Liver (tissue), 9 donors: ENCODE measurements around the gene RABEP1. TPM values are rescaled to one million over a fixed set of nuclear protein-coding genes. Genes with fewer than 3 reads are reported as not detected.
"Not testable (repeated sequence)": the region's sequence is repeated elsewhere in the genome, so short reads cannot be mapped to it uniquely, and the experiment has no call there.

Experiments used
- DNase-seq: peaks from one replicate; pipeline ENCODE4 v3.0.0-alpha.2; 2017; ENCODE audit warnings: low spot score
- H3K27ac ChIP-seq, 2 donors: one replicate each; pipeline ENCODE4 v1.7.0; 2013; ENCODE audit warnings: inconsistent platforms in 2 of 2, low read length in 2 of 2, control low read depth in 1 of 2, low read depth in 1 of 2, mild to moderate bottlenecking in 1 of 2
- H3K27me3 ChIP-seq, 4 donors: one replicate each; pipeline versions ENCODE4 v1.6.1 to v1.7.0; 2013; ENCODE audit warnings: low read length in 3 of 4, inconsistent platforms in 1 of 4, mild to moderate bottlenecking in 1 of 4, moderate library complexity in 1 of 4; ENCODE audit not compliant: control insufficient read depth in 4 of 4, insufficient read depth in 4 of 4
- H3K36me3 ChIP-seq, 4 donors: one replicate each; pipeline versions ENCODE4 v1.6.1 to v1.7.0; 2013; ENCODE audit warnings: low read length in 3 of 4, mild to moderate bottlenecking in 3 of 4, low read depth in 1 of 4, moderate library complexity in 1 of 4; ENCODE audit not compliant: control insufficient read depth in 4 of 4, insufficient read depth in 3 of 4
- H3K4me1 ChIP-seq, 4 donors: one replicate each; pipeline versions ENCODE4 v1.6.1 to v1.7.0; 2013; ENCODE audit warnings: low read length in 3 of 4, mild to moderate bottlenecking in 3 of 4, moderate library complexity in 1 of 4; ENCODE audit not compliant: control insufficient read depth in 4 of 4, insufficient read depth in 4 of 4
- H3K4me3 ChIP-seq, 3 donors: one replicate each; pipeline versions ENCODE4 v1.6.1 to v1.7.0; 2013; ENCODE audit warnings: low read length in 3 of 3, control low read depth in 1 of 3, low read depth in 1 of 3, mild to moderate bottlenecking in 1 of 3
- H3K9ac ChIP-seq, 2 donors: one replicate each; pipeline ENCODE4 v1.7.0; 2013; ENCODE audit warnings: low read length in 2 of 2, mild to moderate bottlenecking in 2 of 2, moderate library complexity in 2 of 2, control low read depth in 1 of 2, low read depth in 1 of 2
- H3K9me3 ChIP-seq, 4 donors: one replicate each; pipeline versions ENCODE4 v1.6.1 to v1.7.0; 2013; ENCODE audit warnings: low read length in 3 of 4; ENCODE audit not compliant: control insufficient read depth in 4 of 4
- FOXA1 ChIP-seq: IDR thresholded peaks from 2 replicates; pipeline ENCODE4 v1.6.1; 2016; ENCODE audit warnings: antibody characterized with exemption
- GABPA ChIP-seq, 2 donors: IDR thresholded peaks in 1 of 2; conservative IDR thresholded peaks in 1 of 2; 2 replicates each; pipeline ENCODE4 v1.6.1; 2016; ENCODE audit warnings: antibody characterized with exemption in 2 of 2, mild to moderate bottlenecking in 1 of 2, moderate library complexity in 1 of 2
- HNF4A ChIP-seq, 2 donors: conservative IDR thresholded peaks; 2 replicates each; pipeline ENCODE4 v1.6.1; 2016; ENCODE audit warnings: antibody characterized with exemption in 2 of 2, mild to moderate bottlenecking in 2 of 2
- HNF4G ChIP-seq: IDR thresholded peaks from 2 replicates; pipeline ENCODE4 v1.6.1; 2016; ENCODE audit warnings: antibody characterized with exemption
- JUND ChIP-seq, 2 donors: IDR thresholded peaks; 2 replicates each; pipeline ENCODE4 v1.6.1; 2016; ENCODE audit warnings: antibody characterized with exemption in 2 of 2
- MAX ChIP-seq: IDR thresholded peaks from 2 replicates; pipeline ENCODE4 v1.6.1; 2016; ENCODE audit warnings: antibody characterized with exemption
- RXRA ChIP-seq, 2 donors: IDR thresholded peaks; 2 replicates each; pipeline ENCODE4 v1.6.1; 2017 to 2018; ENCODE audit warnings: antibody characterized with exemption in 2 of 2, mild to moderate bottlenecking in 1 of 2
- SP1 ChIP-seq: IDR thresholded peaks from 2 replicates; pipeline ENCODE4 v1.6.1; 2018; ENCODE audit warnings: antibody characterized with exemption, mild to moderate bottlenecking
- TAF1 ChIP-seq: conservative IDR thresholded peaks from 2 replicates; pipeline ENCODE4 v1.6.1; 2016; ENCODE audit warnings: antibody characterized with exemption, mild to moderate bottlenecking
- YY1 ChIP-seq: IDR thresholded peaks from 2 replicates; pipeline ENCODE4 v1.6.1; 2016; ENCODE audit warnings: antibody characterized with exemption, mild to moderate bottlenecking
- ZBTB33 ChIP-seq: IDR thresholded peaks from 2 replicates; pipeline ENCODE4 v1.6.1; 2016; ENCODE audit warnings: antibody characterized with exemption
- WGBS: extraction: QIAGEN DNeasy Blood & Tissue Kit; methylation state at CpG from one replicate; pipeline ENCODE4 v1.1.7; 2013; 5-methylcytosine and 5-hydroxymethylcytosine counted together
- polyA plus RNA-seq, 2 donors: library from polyadenylated mRNA; stranded (reverse) in 1 of 2; unstranded in 1 of 2; fragments of 200-250 nt in 1 of 2; fragments of >200 nt in 1 of 2; fragmentation: Nextera tagmentation in 1 of 2; extraction: Ambion mirVana in 1 of 2; gene quantifications; one replicate each; pipeline versions ENCODE4 v1.2.1 to v1.2.3, GENCODE V29; 2013 to 2015
- total RNA-seq, 2 donors: library from RNA; depleted of rRNA; stranded (reverse); fragments of >200 nt; gene quantifications; one replicate each; pipeline ENCODE4 v1.2.3, GENCODE V29; 2014
- donor health status: healthy.
- donor health status: healthy.
- donor health status: healthy.
- donor health status: healthy.
- donor health status: healthy.

The RABEP1 gene
- total RNA-seq = 10 to 100 TPM; 21.5 to 26.6 TPM
- 10 to 100 TPM; 13.3 to 19.7 TPM for polyA plus RNA-seq

GRCh38 chr17:5281814-5282641 is at the start of gene RABEP1:
RABEP1 (plus strand) TSS chr17:5282284; CDS start chr17:5282487, 203 bp downstream.
- 1% methylated on average over 98 of the region's 98 CpGs for WGBS
- peak within 1 kb of the TSS; percentile 84 to 95 for H3K27ac ChIP-seq
- peak within 1 kb of the TSS; percentile 47 to 64 for H3K9ac ChIP-seq
- no peaks in the 10 kb centered on the region for H3K36me3 ChIP-seq
- TF ChIP-seq SP1 (no peak), GABPA (IDR thresholded peaks at IDR 0.05 in 1 of 2, conservative IDR thresholded peaks at IDR 0.05 in 1 of 2) (peak in 1 of 2 donors; percentile 11), FOXA1 (no peak), YY1 (peak; percentile 36)
- peak within 1 kb of the TSS; percentile 83 to 99 (median 87) for H3K4me3 ChIP-seq
- peak; percentile 92 for DNase-seq
- no peaks in the 10 kb centered on the region for H3K27me3 ChIP-seq
- H3K9me3 ChIP-seq = no peaks in the 10 kb centered on the region
- peaks cover 2 to 23% (median 13%) of the 10 kb centered on the region in 4 donors for H3K4me1 ChIP-seq

GRCh38 chr17:5233492-5233891 is 48.6 kb upstream of the RABEP1 start:
- not testable (repeated sequence) for H3K9me3 ChIP-seq, H3K27me3 ChIP-seq, H3K36me3 ChIP-seq, H3K9ac ChIP-seq, H3K4me3 ChIP-seq, H3K27ac ChIP-seq, DNase-seq, H3K4me1 ChIP-seq
- 90% methylated on average over 7 of the region's 7 CpGs for WGBS

- DNase-seq = no peak
- TF ChIP-seq TAF1 = no peak
- TF ChIP-seq MAX = no peak
- TF ChIP-seq FOXA1 = no peak
- TF ChIP-seq HNF4A (conservative IDR thresholded peaks at IDR 0.05) = no peak
- TF ChIP-seq ZBTB33 = no peak
- TF ChIP-seq JUND (IDR thresholded peaks at IDR 0.05) = no peak
- no peak for TF ChIP-seq GABPA (IDR thresholded peaks at IDR 0.05 in 1 of 2, conservative IDR thresholded peaks at IDR 0.05 in 1 of 2)
- no peak for TF ChIP-seq RXRA (IDR thresholded peaks at IDR 0.05)
- no peak for TF ChIP-seq HNF4G
- H3K9ac ChIP-seq = no peak within 1 kb of the TSS
- no peaks in the 10 kb centered on the region for H3K27me3 ChIP-seq
- peaks cover 0 to 3% (median 1%) of the 10 kb centered on the region in 4 donors for H3K4me1 ChIP-seq
- H3K4me3 ChIP-seq = peak within 1 kb of the TSS in 1 of 3 donors; percentile 35
- peaks cover 0 to 3% (median 0%) of the 10 kb centered on the region in 4 donors for H3K36me3 ChIP-seq
- peaks cover 0 to 3% (median 1%) of the 10 kb centered on the region in 4 donors for H3K9me3 ChIP-seq
- peak within 1 kb of the TSS; percentile 23 to 38 for H3K27ac ChIP-seq
- 92% methylated on average over 19 of the region's 19 CpGs for WGBS
These were observed 47.2 kb upstream of the RABEP1 start, which contains the start of gene SCIMP for GRCh38 chr17:5234645-5235576. SCIMP (minus strand) TSS chr17:5234860; CDS start chr17:5234755, 105 bp downstream.
